Gastrocnemius medialis (tissue), 4 donors: ENCODE data around the gene CLSTN2. TPM values are rescaled to one million over a fixed set of nuclear protein-coding genes. Genes with fewer than 3 reads are reported as not detected.

ENCODE experiments used
- ATAC-seq, 2 donors: fragments of 150-250 bp; one replicate each; pipeline ENCODE4 v1.9.1; 2016
- DNase-seq, 2 donors: peaks; one replicate each; pipeline ENCODE4 v3.0.0-alpha.2; 2019
- H3K27ac ChIP-seq, 4 donors: fragments of 200-600 bp; sonication (generic); 1 replicate in 1 of 4; 2 replicates in 3 of 4; pipeline ENCODE4 v1.5.1; 2016 to 2018; ENCODE audit warnings: mild to moderate bottlenecking in 2 of 4, moderate library complexity in 1 of 4
- H3K27me3 ChIP-seq, 3 donors: fragments of 200-600 bp; sonication (generic) in 2 of 3; 1 replicate in 1 of 3; 2 replicates in 2 of 3; pipeline versions ENCODE4 v1.5.1 to v1.6.0; 2016 to 2019; ENCODE audit warnings: mild to moderate bottlenecking in 1 of 3, moderate library complexity in 1 of 3
- H3K36me3 ChIP-seq, 2 donors: fragments of 200-600 bp; sonication (generic) in 1 of 2; one replicate each; pipeline ENCODE4 v1.5.1; 2017 to 2018
- H3K4me1 ChIP-seq, 2 donors: fragments of 200-600 bp; sonication (generic) in 1 of 2; one replicate each; pipeline ENCODE4 v1.5.1; 2016 to 2017; ENCODE audit warnings: mild to moderate bottlenecking in 2 of 2
- H3K4me3 ChIP-seq, 4 donors: fragments of 200-600 bp; sonication (generic) in 3 of 4; 1 replicate in 1 of 4; 2 replicates in 3 of 4; pipeline ENCODE4 v1.5.1; 2016 to 2019; ENCODE audit warnings: mild to moderate bottlenecking in 2 of 4
- H3K9me3 ChIP-seq, 3 donors: fragments of 200-600 bp; sonication (generic) in 2 of 3; 1 replicate in 1 of 3; 2 replicates in 2 of 3; pipeline ENCODE4 v1.5.1; 2016 to 2019
- CTCF ChIP-seq, 5 experiments: fragments of 450-650 bp in 3 of 5; fragments of 200-600 bp in 2 of 5; sonication (generic) in 2 of 5; IDR thresholded peaks in 4 of 5; conservative IDR thresholded peaks in 1 of 5; 1 replicate in 4 of 5; 2 replicates in 1 of 5; pipeline ENCODE4 v1.5.1; 2016 to 2019; ENCODE audit warnings: antibody characterized with exemption in 5 of 5, mild to moderate bottlenecking in 3 of 5, moderate library complexity in 3 of 5
- POLR2A ChIP-seq, 2 donors: fragments of 450-650 bp; IDR thresholded peaks; one replicate each; pipeline ENCODE4 v1.6.1; 2017; ENCODE audit warnings: antibody characterized with exemption in 2 of 2, mild to moderate bottlenecking in 2 of 2, moderate library complexity in 2 of 2
- in situ Hi-C, 4 donors: fragments of 200-750 bp; cut with MboI; loops; one replicate each; pipeline versions ENCODE4 v1.15.0 to v1.8.0; 2017; ENCODE audit warnings: low sequenced_read_pairs in 4 of 4
- intact Hi-C: fragments of 100-400 bp; cut with DNase I; formaldehyde crosslinking; loops from one replicate; pipeline ENCODE4 v1.15.1; 2023; ENCODE audit warnings: low total_unique reads
- total RNA-seq, 4 donors: library from RNA; depleted of rRNA; stranded (reverse); fragments of >200 nt; gene quantifications; one replicate each; pipeline versions ENCODE4 v1.1.0 to v1.2.3, GENCODE V29; 2016

CLSTN2 gene
- total RNA-seq, 4 donors from 2014 or later = 1.1 to 4.9 (median 4.0) TPM

- Histone ChIP-seq H3K27me3 (no peaks in the 10 kb centered on the region), H3K9me3 (no peaks in the 10 kb centered on the region), H3K27ac (no peak overlapping the region), H3K36me3 (no peaks in the 10 kb centered on the region), H3K4me1 (no peaks in the 10 kb centered on the region), H3K4me3 (no peak overlapping the region)
- no peak for ATAC-seq
- no peak for DNase-seq
- TF ChIP-seq POLR2A (IDR thresholded peaks at IDR 0.05) = no peak
- TF ChIP-seq CTCF (IDR thresholded peaks at IDR 0.05 in 4 of 5, conservative IDR thresholded peaks at IDR 0.05 in 1 of 5) = no peak
- intact Hi-C loops (no loop called here), in situ Hi-C loops (no loop called here)
These were observed 406.9 kb downstream of the CLSTN2 start for GRCh38 chr3:140341817-140342403.

GRCh38 chr3:140342668-140343067 is 407.7 kb downstream of the CLSTN2 start:
- TF ChIP-seq POLR2A (IDR thresholded peaks at IDR 0.05) (no peak), CTCF (IDR thresholded peaks at IDR 0.05 in 4 of 5, conservative IDR thresholded peaks at IDR 0.05 in 1 of 5) (no peak)
- no peaks in the 10 kb centered on the region for H3K4me1 ChIP-seq
- H3K27ac ChIP-seq = no peak overlapping the region
- no peaks in the 10 kb centered on the region for H3K27me3 ChIP-seq
- ATAC-seq (no peak), DNase-seq (no peak)
- H3K36me3 ChIP-seq = no peaks in the 10 kb centered on the region
- in situ Hi-C loops (no loop called here), intact Hi-C loops (no loop called here)
- no peaks in the 10 kb centered on the region for H3K9me3 ChIP-seq
- no peak overlapping the region for H3K4me3 ChIP-seq

GRCh38 chr3:140343211-140344081 is 408.5 kb downstream of the CLSTN2 start:
- TF ChIP-seq POLR2A (IDR thresholded peaks at IDR 0.05) = no peak
- TF ChIP-seq CTCF (IDR thresholded peaks at IDR 0.05 in 4 of 5, conservative IDR thresholded peaks at IDR 0.05 in 1 of 5) = no peak
- intact Hi-C loops (no loop called here), in situ Hi-C loops (no loop called here)
- H3K27ac ChIP-seq = no peak overlapping the region
- ATAC-seq = no peak
- no peaks in the 10 kb centered on the region for H3K36me3 ChIP-seq
- no peak overlapping the region for H3K4me3 ChIP-seq
- H3K9me3 ChIP-seq = no peaks in the 10 kb centered on the region
- no peaks in the 10 kb centered on the region for H3K27me3 ChIP-seq
- no peaks in the 10 kb centered on the region for H3K4me1 ChIP-seq
- DNase-seq = no peak

GRCh38 chr3:140344082-140344454 is 409.1 kb downstream of the CLSTN2 start:
- H3K4me1 ChIP-seq = no peaks in the 10 kb centered on the region

More at GRCh38 chr3:140344082-140344454, 409.1 kb downstream of the CLSTN2 start:
- Histone ChIP-seq H3K27me3 (no peaks in the 10 kb centered on the region), H3K4me3 (no peak overlapping the region), H3K27ac (no peak overlapping the region), H3K9me3 (no peaks in the 10 kb centered on the region), H3K36me3 (no peaks in the 10 kb centered on the region)
- no peak for ATAC-seq
- no peak for DNase-seq
- intact Hi-C loops = no loop called here
- TF ChIP-seq CTCF (IDR thresholded peaks at IDR 0.05 in 4 of 5, conservative IDR thresholded peaks at IDR 0.05 in 1 of 5) (no peak), POLR2A (IDR thresholded peaks at IDR 0.05) (no peak)
- in situ Hi-C loops = no loop called here
